Upper lobe of right lung (tissue), 1 donor: ENCODE measurements around the gene DHFR2. TPM values are rescaled to one million over a fixed set of nuclear protein-coding genes. Genes with fewer than 3 reads are reported as not detected.
A peak's percentile ranks its signal among the peaks of the same experiment; 100 is the strongest.

Source experiments
- ATAC-seq: fragments of 200-7000 bp; cut with Tn5 transposase; one replicate; pipeline ENCODE4 v1.9.1; 2020; ENCODE audit warnings: mild to moderate bottlenecking, moderate library complexity
- DNase-seq: peaks from one replicate; pipeline ENCODE4 v3.0.0-alpha.2; 2020
- H3K27ac ChIP-seq: fragments of 200-600 bp; one replicate; pipeline ENCODE4 v1.8.0; 2022
- H3K27me3 ChIP-seq: fragments of 200-600 bp; one replicate; pipeline ENCODE4 v1.8.0; 2022; ENCODE audit warnings: mild to moderate bottlenecking
- H3K36me3 ChIP-seq: fragments of 200-600 bp; one replicate; pipeline ENCODE4 v1.8.0; 2022
- H3K4me1 ChIP-seq: fragments of 200-600 bp; one replicate; pipeline ENCODE4 v1.8.0; 2022
- H3K4me3 ChIP-seq: fragments of 200-600 bp; one replicate; pipeline ENCODE4 v1.8.0; 2022; ENCODE audit warnings: mild to moderate bottlenecking
- H3K9me3 ChIP-seq: fragments of 200-600 bp; one replicate; pipeline ENCODE4 v1.8.0; 2022
- CTCF ChIP-seq: fragments of 200-600 bp; IDR thresholded peaks from one replicate; pipeline ENCODE4 v1.8.0; 2022; ENCODE audit warnings: antibody characterized with exemption
- intact Hi-C: fragments of 100-400 bp; cut with DNase I; formaldehyde crosslinking; loops from one replicate; pipeline ENCODE4 v1.11.0; 2022
- total RNA-seq: library from RNA; stranded (reverse); fragmentation: NEBNext Ultra II Directional; extraction: Animal tissue kit (Norgen Biotek cat#: 25700); gene quantifications from one replicate; pipeline ENCODE4 v1.2.1, GENCODE V29; 2021
- donor health status: DM: no; HTN: yes; CAD: no; lungs with severe emphysema.

The DHFR2 gene
- total RNA-seq, 1 donor from 2014 or later, result 8.1 TPM

GRCh38 chr3:94020293-94020692, 42.4 kb downstream of the DHFR2 start:
- no peaks in the 10 kb centered on the region for H3K36me3 ChIP-seq
- no peak overlapping the region for H3K27ac ChIP-seq
- TF ChIP-seq CTCF, result no peak
- no peaks in the 10 kb centered on the region for H3K27me3 ChIP-seq
- ATAC-seq (no peak), DNase-seq (no peak)
- no peaks in the 10 kb centered on the region for H3K4me1 ChIP-seq
- no peak overlapping the region for H3K4me3 ChIP-seq
- H3K9me3 ChIP-seq, result no peaks in the 10 kb centered on the region
- intact Hi-C loops, result no loop called here

GRCh38 chr3:94019659-94020058, 43.1 kb downstream of the DHFR2 start:
- Histone ChIP-seq H3K4me3 (no peak overlapping the region), H3K27me3 (no peaks in the 10 kb centered on the region), H3K27ac (no peak overlapping the region), H3K36me3 (no peaks in the 10 kb centered on the region), H3K9me3 (no peaks in the 10 kb centered on the region), H3K4me1 (no peaks in the 10 kb centered on the region)
- ATAC-seq (peak; percentile 38), DNase-seq (no peak)
- no peak for TF ChIP-seq CTCF
- intact Hi-C loops, result no loop called here

GRCh38 chr3:94015025-94015424, 47.7 kb downstream of the DHFR2 start:
- TF ChIP-seq CTCF, result no peak
- H3K27ac ChIP-seq, result no peak overlapping the region
- no peak overlapping the region for H3K4me3 ChIP-seq
- H3K27me3 ChIP-seq, result no peaks in the 10 kb centered on the region
- no peaks in the 10 kb centered on the region for H3K9me3 ChIP-seq
- H3K36me3 ChIP-seq, result no peaks in the 10 kb centered on the region
- DNase-seq, result no peak
- ATAC-seq, result no peak
- intact Hi-C loops, result no loop called here
- no peaks in the 10 kb centered on the region for H3K4me1 ChIP-seq

- Histone ChIP-seq H3K36me3 (no peaks in the 10 kb centered on the region), H3K27ac (no peak overlapping the region), H3K9me3 (no peaks in the 10 kb centered on the region), H3K27me3 (no peaks in the 10 kb centered on the region), H3K4me3 (no peak overlapping the region), H3K4me1 (no peaks in the 10 kb centered on the region)
- no peak for ATAC-seq
- DNase-seq, result no peak
- intact Hi-C loops, result no loop called here
- no peak for TF ChIP-seq CTCF
These were observed 50.5 kb downstream of the DHFR2 start for GRCh38 chr3:94012185-94012584.

- no peak overlapping the region for H3K27ac ChIP-seq
- H3K9me3 ChIP-seq, result no peaks in the 10 kb centered on the region
- peak; percentile 59 for ATAC-seq
- no peaks in the 10 kb centered on the region for H3K27me3 ChIP-seq
- no peaks in the 10 kb centered on the region for H3K36me3 ChIP-seq
- H3K4me3 ChIP-seq, result no peak overlapping the region
- no peaks in the 10 kb centered on the region for H3K4me1 ChIP-seq
- intact Hi-C loops, result no loop called here
- TF ChIP-seq CTCF, result no peak
- no peak for DNase-seq
These were observed 51.4 kb downstream of the DHFR2 start for GRCh38 chr3:94011233-94011711.

- no peaks in the 10 kb centered on the region for H3K9me3 ChIP-seq
- DNase-seq (no peak), ATAC-seq (no peak)
- no peaks in the 10 kb centered on the region for H3K36me3 ChIP-seq
- intact Hi-C loops, result loop anchor here (10.0 kb wide), 1 partner anchor 55 kb away; the partner anchor contains the start of genes DHFR2 and NSUN3
- H3K4me3 ChIP-seq, result no peak overlapping the region
- no peaks in the 10 kb centered on the region for H3K27me3 ChIP-seq
- TF ChIP-seq CTCF, result no peak
- no peak overlapping the region for H3K27ac ChIP-seq
- H3K4me1 ChIP-seq, result peaks cover 7% of the 10 kb centered on the region
These were observed 53.1 kb downstream of the DHFR2 start for GRCh38 chr3:94009608-94010007.
